H1 (cell line): ENCODE measurements around the gene HS6ST3. TPM values are rescaled to one million over a fixed set of nuclear protein-coding genes. Genes with fewer than 3 reads are reported as not detected.

Source experiments
- CTCF ChIA-PET: fragments of 300-600 bp; sonication (Branson Sonifier 250); formaldehyde crosslinking; loops from one replicate; lab custom pipeline; 2021; ENCODE audit not compliant: partially characterized antibody; lab: Charles Lee
- POLR2A ChIA-PET: fragments of 300-600 bp; sonication (Branson Sonifier 250); formaldehyde crosslinking; loops from one replicate; lab custom pipeline; 2021; ENCODE audit warnings: inconsistent platforms; ENCODE audit not compliant: partially characterized antibody; lab: Charles Lee
- DNase-seq, 2 experiments: peaks; one replicate each; pipeline versions ENCODE4 v3.0.0 to v3.0.0-alpha.2; 2010 to 2022; ENCODE audit warnings: low spot score in 2 of 2, low read depth in 1 of 2, mixed read lengths in 1 of 2
- FAIRE-seq: peaks from 2 replicates; lab custom pipeline; 2011; peaks lifted over from hg19 to GRCh38; lab: Jason Lieb, UNC
- H2AFZ ChIP-seq: 2 replicates; pipeline ENCODE4 v1.8.1; 2012; ENCODE audit warnings: low read length, inconsistent platforms
- H2AK5ac ChIP-seq: 2 replicates; pipeline ENCODE4 v1.6.1; 2013; ENCODE audit warnings: low read depth, low read length
- H2BK120ac ChIP-seq: replicated peaks from 2 replicates; pipeline ENCODE3; 2013; ENCODE audit warnings: low read depth, low read length, inconsistent platforms
- H2BK12ac ChIP-seq: 2 replicates; pipeline ENCODE4 v1.6.1; 2013; ENCODE audit warnings: low read depth, low read length
- H2BK15ac ChIP-seq: 2 replicates; pipeline ENCODE4 v1.6.1; 2013; ENCODE audit warnings: low read length
- H2BK20ac ChIP-seq: 2 replicates; pipeline ENCODE4 v1.6.1; 2013; ENCODE audit warnings: low read length
- H2BK5ac ChIP-seq: 2 replicates; pipeline ENCODE4 v1.6.1; 2013; ENCODE audit warnings: low read depth, low read length
- H3K14ac ChIP-seq: 2 replicates; pipeline ENCODE4 v1.6.1; 2013; ENCODE audit warnings: inconsistent platforms; ENCODE audit not compliant: insufficient read length
- H3K18ac ChIP-seq: 2 replicates; pipeline ENCODE4 v1.6.1; 2013; ENCODE audit warnings: low read length; ENCODE audit errors: extremely low read depth
- H3K23ac ChIP-seq: 2 replicates; pipeline ENCODE4 v1.6.1; 2013; ENCODE audit warnings: inconsistent platforms; ENCODE audit not compliant: insufficient read length
- H3K23me2 ChIP-seq: 2 replicates; pipeline ENCODE4 v1.6.1; 2013; ENCODE audit warnings: low read depth, low read length
- H3K27ac ChIP-seq: 2 replicates; pipeline ENCODE4 v1.6.1; 2011; ENCODE audit warnings: low read depth, low read length, inconsistent platforms
- H3K27me3 ChIP-seq, 4 experiments: replicated peaks in 1 of 4; 1 replicate in 1 of 4; 2 replicates in 3 of 4; pipeline versions ENCODE4 v1.6.1 to v1.8.1; 2011 to 2013; ENCODE audit warnings: low read length in 3 of 4, mild to moderate bottlenecking in 3 of 4, inconsistent platforms in 2 of 4, mixed read lengths in 2 of 4, moderate library complexity in 1 of 4; ENCODE audit not compliant: control insufficient read depth in 3 of 4, insufficient read depth in 3 of 4; ENCODE audit errors: extremely low read depth in 1 of 4
- H3K36me3 ChIP-seq, 4 experiments: 2 replicates each; pipeline versions ENCODE4 v1.6.1 to v1.8.1; 2011 to 2013; ENCODE audit warnings: mild to moderate bottlenecking in 4 of 4, low read length in 3 of 4, moderate library complexity in 2 of 4, control low read depth in 1 of 4, inconsistent platforms in 1 of 4; ENCODE audit not compliant: insufficient read depth in 4 of 4, control insufficient read depth in 2 of 4
- H3K4ac ChIP-seq: replicated peaks from 2 replicates; pipeline ENCODE3; 2013; ENCODE audit warnings: low read length, low read depth, mixed read lengths, inconsistent platforms; ENCODE audit not compliant: insufficient read length
- H3K4me1 ChIP-seq, 4 experiments: replicated peaks in 1 of 4; 1 replicate in 1 of 4; 2 replicates in 3 of 4; pipeline versions ENCODE4 v1.6.1 to v1.8.1; 2011 to 2013; ENCODE audit warnings: low read length in 3 of 4, inconsistent platforms in 2 of 4, mixed read lengths in 1 of 4; ENCODE audit not compliant: insufficient read depth in 4 of 4, control insufficient read depth in 3 of 4
- H3K4me2 ChIP-seq, 2 experiments: 2 replicates each; pipeline versions ENCODE4 v1.6.1 to v1.8.1; 2011 to 2013; ENCODE audit warnings: low read depth in 2 of 2, low read length in 2 of 2, control low read depth in 1 of 2, inconsistent platforms in 1 of 2, mild to moderate bottlenecking in 1 of 2; ENCODE audit not compliant: insufficient read depth in 1 of 2
- H3K4me3 ChIP-seq, 4 experiments: fragments of 200-600, 300-600 bp in 1 of 4; sonication (generic), shearing (Covaris generic), sonication (Bioruptor Twin) in 1 of 4; 2 replicates each; pipeline versions ENCODE4 v1.5.1 to v1.8.1; 2011 to 2016; ENCODE audit warnings: low read length in 4 of 4, low read depth in 3 of 4, control low read depth in 2 of 4, inconsistent platforms in 2 of 4, mild to moderate bottlenecking in 2 of 4, mixed read lengths in 1 of 4, moderate library complexity in 1 of 4; ENCODE audit not compliant: insufficient read depth in 2 of 4; ENCODE audit errors: extremely low read depth in 1 of 4
- H3K56ac ChIP-seq: replicated peaks from 2 replicates; pipeline ENCODE3; 2013; ENCODE audit warnings: low read depth, mild to moderate bottlenecking, mixed read lengths, low read length, inconsistent platforms; ENCODE audit not compliant: insufficient read length
- H3K79me1 ChIP-seq: 2 replicates; pipeline ENCODE4 v1.6.1; 2013; ENCODE audit warnings: low read depth, low read length, control low read depth
- H3K79me2 ChIP-seq, 2 experiments: 2 replicates each; pipeline versions ENCODE4 v1.6.1 to v1.8.1; 2012 to 2013; ENCODE audit warnings: low read length in 2 of 2, mild to moderate bottlenecking in 2 of 2, inconsistent platforms in 1 of 2; ENCODE audit not compliant: insufficient read depth in 2 of 2, control insufficient read depth in 1 of 2
- H3K9ac ChIP-seq, 4 experiments: replicated peaks in 1 of 4; 1 replicate in 1 of 4; 2 replicates in 3 of 4; pipeline versions ENCODE4 v1.6.1 to v1.8.1; 2011 to 2013; ENCODE audit warnings: low read depth in 3 of 4, low read length in 3 of 4, control low read depth in 2 of 4, mild to moderate bottlenecking in 2 of 4, moderate library complexity in 2 of 4, inconsistent platforms in 1 of 4; ENCODE audit errors: extremely low read depth in 1 of 4
- H3K9me3 ChIP-seq, 2 experiments: 2 replicates each; pipeline versions ENCODE4 v1.6.1 to v1.8.1; 2012 to 2013; ENCODE audit warnings: mild to moderate bottlenecking in 2 of 2, moderate library complexity in 2 of 2, control low read depth in 1 of 2, inconsistent platforms in 1 of 2, low read depth in 1 of 2, low read length in 1 of 2, mixed read lengths in 1 of 2; ENCODE audit not compliant: insufficient read depth in 2 of 2
- H4K20me1 ChIP-seq, 2 experiments: replicated peaks in 1 of 2; 2 replicates each; pipeline versions ENCODE3 to v1.8.1; 2011 to 2013; ENCODE audit warnings: inconsistent platforms in 2 of 2, low read length in 2 of 2, mild to moderate bottlenecking in 1 of 2; ENCODE audit not compliant: insufficient read depth in 2 of 2, control insufficient read depth in 1 of 2
- H4K5ac ChIP-seq: 2 replicates; pipeline ENCODE4 v1.6.1; 2013; ENCODE audit warnings: low read length, low read depth, mixed read lengths, inconsistent platforms; ENCODE audit not compliant: insufficient read length
- H4K8ac ChIP-seq: 2 replicates; pipeline ENCODE4 v1.8.0; 2013; ENCODE audit warnings: mild to moderate bottlenecking, moderate library complexity, low read length, inconsistent platforms; ENCODE audit not compliant: insufficient read depth; ENCODE audit errors: extremely low read depth
- H4K91ac ChIP-seq: replicated peaks from 2 replicates; pipeline ENCODE3; 2013; ENCODE audit warnings: low read length, mixed read lengths, inconsistent platforms; ENCODE audit not compliant: insufficient read length
- BCL11A ChIP-seq, 2 experiments: IDR thresholded peaks; one replicate each; pipeline ENCODE4 v1.6.1; 2011; ENCODE audit warnings: low read depth in 2 of 2, low read length in 2 of 2, mild to moderate bottlenecking in 2 of 2
- BRCA1 ChIP-seq: IDR thresholded peaks from 2 replicates; pipeline ENCODE4 v1.6.1; 2012; ENCODE audit warnings: low read depth, low read length, improper control_type of control experiment
- CREB1 ChIP-seq: IDR thresholded peaks from 2 replicates; pipeline ENCODE4 v1.6.1; 2012; ENCODE audit warnings: inconsistent platforms
- KDM1A ChIP-seq: fragments of 200-600, 300-600 bp; sonication (generic); IDR thresholded peaks from 2 replicates; pipeline ENCODE4 v1.7.1; 2016; ENCODE audit warnings: mild to moderate bottlenecking, low read length, borderline replicate concordance
- MAFK ChIP-seq: IDR thresholded peaks from 2 replicates; pipeline ENCODE4 v1.6.1; 2012; ENCODE audit warnings: low read depth, mild to moderate bottlenecking, improper control_type of control experiment, low read length
- PHF8 ChIP-seq: fragments of 200-600 bp; sonication (generic); conservative IDR thresholded peaks from 2 replicates; pipeline ENCODE4 v1.7.1; 2012; ENCODE audit warnings: low read depth, mild to moderate bottlenecking, inconsistent platforms, low read length, moderate library complexity
- POU5F1 ChIP-seq: IDR thresholded peaks from 2 replicates; pipeline ENCODE4 v1.6.1; 2011; ENCODE audit warnings: low read depth, mild to moderate bottlenecking, low read length, moderate library complexity
- SP1 ChIP-seq: IDR thresholded peaks from 2 replicates; pipeline ENCODE4 v1.6.1; 2011; ENCODE audit warnings: low read depth, low read length
- TBP ChIP-seq: IDR thresholded peaks from 2 replicates; pipeline ENCODE4 v1.6.1; 2011; ENCODE audit warnings: low read depth, low read length, improper control_type of control experiment
- ZNF274 ChIP-seq: IDR thresholded peaks from 2 replicates; pipeline ENCODE4 v1.7.0; 2012; ENCODE audit warnings: low read length, borderline replicate concordance; ENCODE audit errors: extremely low read depth
- WGBS, 2 experiments: shearing (Covaris generic) in 1 of 2; methylation state at CpG; one replicate each; pipeline versions ENCODE4 v1.1.6 to v1.1.7; 2013 to 2015; ENCODE audit warnings: low lambda C conversion rate in 2 of 2, mixed read lengths in 2 of 2, inconsistent platforms in 1 of 2, low coverage in 1 of 2, missing lambda C conversion rate in 1 of 2; ENCODE audit not compliant: insufficient replicate concordance in 2 of 2, insufficient coverage in 1 of 2, insufficient read length in 1 of 2; ENCODE audit errors: extremely low coverage in 1 of 2, missing lambda C conversion rate in 1 of 2; 5-methylcytosine and 5-hydroxymethylcytosine counted together
- polyA plus RNA-seq, 7 experiments: library from polyadenylated mRNA; depleted of rRNA in 3 of 7; stranded (reverse) in 5 of 7; unstranded in 2 of 7; fragments of >200 nt in 5 of 7; fragments of 200-250 nt in 2 of 7; gene quantifications; 1 replicate in 5 of 7; 2 replicates in 1 of 7; 4 replicates in 1 of 7; pipeline versions ENCODE4 v1.2.1 to v1.2.3, GENCODE V29; 2011 to 2013; ENCODE audit warnings: missing spikeins in 2 of 7, mixed read lengths in 2 of 7
- total RNA-seq: library from RNA; stranded (reverse); fragmentation: NEBNext Ultra II Directional; extraction: Animal tissue kit (Norgen Biotek cat#: 25700); gene quantifications from 2 replicates; pipeline ENCODE4 v1.2.1, GENCODE V29; 2021

Gene HS6ST3
- total and polyA plus RNA-seq, 2 of the 8 experiments (the other 6 are each of a cell fraction or from before 2014, with no cell fraction given): 0.45 to 1.2 TPM

GRCh38 chr13:96651598-96651997 lies 561.7 kb downstream of the HS6ST3 start:
- 47% methylated on average over 1 of the region's 1 CpG; no CpG with 5 or more reads in 1 of the 2 experiments for WGBS, 2 experiments
- Histone ChIP-seq H4K91ac (no peak overlapping the region), H3K56ac (no peak overlapping the region), H3K23ac (no peak overlapping the region), H3K79me2 (no peaks in the 10 kb centered on the region), H3K9ac (no peak overlapping the region), H2BK15ac (no peak overlapping the region), H3K14ac (no peak overlapping the region), H2BK12ac (no peak overlapping the region), H3K4ac (no peak overlapping the region), H4K5ac (no peak overlapping the region), H3K4me3 (no peak overlapping the region), H3K18ac (no peak overlapping the region), H4K20me1 (no peaks in the 10 kb centered on the region), H2AK5ac (no peak overlapping the region), H2BK20ac (no peak overlapping the region), H3K23me2 (no peaks in the 10 kb centered on the region), H3K4me1 (no peaks in the 10 kb centered on the region), H4K8ac (no peak overlapping the region), H2BK5ac (no peak overlapping the region), H3K4me2 (no peak overlapping the region), H3K79me1 (no peaks in the 10 kb centered on the region), H2AFZ (no peak overlapping the region), H3K27me3 (no peaks in the 10 kb centered on the region), H3K36me3 (no peaks in the 10 kb centered on the region), H3K27ac (no peak overlapping the region), H3K9me3 (no peaks in the 10 kb centered on the region), H2BK120ac (no peak overlapping the region)
- POLR2A ChIA-PET: no interaction called here
- CTCF ChIA-PET: interaction anchor here (0.7 to 1.4 kb wide), 2 partner anchors 11 to 167 kb away, joined by 3 read pairs; no protein-coding TSS in a partner anchor
- no peak for FAIRE-seq
- no peak for DNase-seq
- TF ChIP-seq PHF8 (no peak), KDM1A (no peak), BCL11A (IDR thresholded peaks at IDR 0.05; ENCODE audit: low read depth in 2 of 2, low read length in 2 of 2) (no peak), BRCA1 (no peak), TBP (no peak), POU5F1 (no peak), MAFK (no peak), ZNF274 (no peak), CREB1 (no peak), SP1 (no peak)
